Measurements from ENCODE around the gene ANGEL2. TPM values are rescaled to one million over a fixed set of nuclear protein-coding genes. Genes with fewer than 3 reads are reported as not detected.
A peak's percentile ranks its signal among the peaks of the same experiment; 100 is the strongest.

The ANGEL2 gene
- total and polyA plus RNA-seq, 2 experiments from 2014 or later: 15.2 to 49.6 TPM

GRCh38 chr1:212954514-212954913, 61.2 kb downstream of the ANGEL2 start:
- peak overlapping the region; percentile 80; the same call in 2 of the 3 replicates for H3K4me3 Mint-ChIP-seq
- peaks cover 76% of the 10 kb centered on the region for H3K36me3 ChIP-seq (ENCODE audit: insufficient read depth)
- peaks cover 90% of the 10 kb centered on the region for H3K79me2 ChIP-seq (replicated peaks; ENCODE audit: insufficient read depth)
- peak overlapping the region; percentile 68 for H3K27ac Mint-ChIP-seq
- peaks cover 73% of the 10 kb centered on the region for H3K4me1 ChIP-seq (ENCODE audit: insufficient read depth)
- H3K27ac ChIP-seq (ENCODE audit: low read depth): peak overlapping the region; percentile 85
- ATAC-seq (no peak), DNase-seq (ENCODE audit: low spot score) (no peak)
- H3K9me2 ChIP-seq (ENCODE audit: insufficient read depth): no peaks in the 10 kb centered on the region; the same call in 1 of the 2 replicates
- peaks cover 67% of the 10 kb centered on the region for H3K4me1 Mint-ChIP-seq
- no peaks in the 10 kb centered on the region for H3K27me3 ChIP-seq (ENCODE audit: insufficient read depth)
- H2AFZ ChIP-seq: no peak overlapping the region
- H3K36me3 Mint-ChIP-seq (ENCODE audit: low read depth): peaks cover 84% of the 10 kb centered on the region
- H4K20me1 ChIP-seq (replicated peaks; ENCODE audit: insufficient read depth): peaks cover 72% of the 10 kb centered on the region
- TF ChIP-seq REST (IDR thresholded peaks at IDR 0.05; ENCODE audit: unreplicated experiment) (no peak), JUNB (IDR thresholded peaks at IDR 0.05; ENCODE audit: unreplicated experiment) (no peak), ETS1 (IDR thresholded peaks at IDR 0.05) (no peak), EZH2 (IDR thresholded peaks at IDR 0.05; ENCODE audit: low read depth, unreplicated experiment) (no peak), STAT1 (IDR thresholded peaks at IDR 0.05; ENCODE audit: unreplicated experiment) (no peak), CTCF (conservative IDR thresholded peaks at IDR 0.05; ENCODE audit: low read depth in 2 of 2) (no peak), EZH2phosphoT487 (IDR thresholded peaks at IDR 0.05; ENCODE audit: unreplicated experiment) (no peak), ZNF331 (CRISPR knock-in tag; IDR thresholded peaks at IDR 0.05; ENCODE audit: low read depth) (no peak)
- no peaks in the 10 kb centered on the region; the same call in 2 of the 3 replicates for H3K9me3 Mint-ChIP-seq
- peak overlapping the region; percentile 99 for H3K4me3 ChIP-seq
- peaks cover 56% of the 10 kb centered on the region for H3F3A ChIP-seq (replicated peaks; ENCODE audit: low read depth)
- peak overlapping the region; percentile 85 for H3K4me2 ChIP-seq
- peaks cover 30% of the 10 kb centered on the region for H3K27me3 Mint-ChIP-seq (ENCODE audit: insufficient read depth, low read depth, poor library complexity)

GRCh38 chr1:212953321-212953720, 62.3 kb downstream of the ANGEL2 start:
- Histone ChIP-seq H3F3A (replicated peaks; ENCODE audit: low read depth) (peaks cover 47% of the 10 kb centered on the region), H3K79me2 (replicated peaks; ENCODE audit: insufficient read depth) (peaks cover 80% of the 10 kb centered on the region), H3K4me3 (peak overlapping the region; percentile 99), H3K27me3 (ENCODE audit: insufficient read depth) (no peaks in the 10 kb centered on the region), H3K4me1 (ENCODE audit: insufficient read depth) (peaks cover 69% of the 10 kb centered on the region), H3K9me2 (ENCODE audit: insufficient read depth) (no peaks in the 10 kb centered on the region; the same call in 1 of the 2 replicates), H2AFZ (no peak overlapping the region), H3K27ac (ENCODE audit: low read depth) (peak overlapping the region; percentile 85), H4K20me1 (replicated peaks; ENCODE audit: insufficient read depth) (peaks cover 64% of the 10 kb centered on the region), H3K36me3 (ENCODE audit: insufficient read depth) (peaks cover 65% of the 10 kb centered on the region), H3K4me2 (peak overlapping the region; percentile 85)
- Mint-ChIP-seq H3K9me3 (peaks cover 9% of the 10 kb centered on the region; the same call in 2 of the 3 replicates), H3K4me3 (peak overlapping the region; percentile 80), H3K4me1 (peaks cover 59% of the 10 kb centered on the region), H3K27ac (peak overlapping the region; percentile 9), H3K36me3 (ENCODE audit: low read depth) (peaks cover 78% of the 10 kb centered on the region), H3K27me3 (ENCODE audit: insufficient read depth, low read depth, poor library complexity) (peaks cover 35% of the 10 kb centered on the region)
- DNase-seq (ENCODE audit: low spot score) (no peak), ATAC-seq (no peak)
- no peak for TF ChIP-seq STAT1 (IDR thresholded peaks at IDR 0.05; ENCODE audit: unreplicated experiment)
- no peak for TF ChIP-seq CTCF (conservative IDR thresholded peaks at IDR 0.05; ENCODE audit: low read depth in 2 of 2)
- TF ChIP-seq ETS1 (IDR thresholded peaks at IDR 0.05): no peak
- no peak for TF ChIP-seq ZNF331 (CRISPR knock-in tag; IDR thresholded peaks at IDR 0.05; ENCODE audit: low read depth)
- no peak for TF ChIP-seq CREB1 (CRISPR knock-in tag; IDR thresholded peaks at IDR 0.05; ENCODE audit: low read depth)
- TF ChIP-seq NANOG (IDR thresholded peaks at IDR 0.05; ENCODE audit: borderline replicate concordance): no peak
- TF ChIP-seq EZH2phosphoT487 (IDR thresholded peaks at IDR 0.05; ENCODE audit: unreplicated experiment): no peak
- TF ChIP-seq POLR2AphosphoS5 (IDR thresholded peaks at IDR 0.05; ENCODE audit: low read depth): no peak
